OCI-LY1 (cell line): ENCODE data around the gene CXCL14.

ENCODE experiments used
- H2AFZ ChIP-seq: fragments of 200-600 bp; sonication (generic), shearing (Covaris generic); 2 replicates; pipeline ENCODE4 v1.6.0; 2014; ENCODE audit warnings: antibody characterized with exemption, mild to moderate bottlenecking, low read length
- H3F3A ChIP-seq: fragments of 200-600 bp; sonication (generic), shearing (Covaris generic); 2 replicates; pipeline ENCODE4 v1.6.0; 2014; ENCODE audit warnings: mild to moderate bottlenecking, antibody characterized with exemption, low read length, moderate library complexity; ENCODE audit not compliant: insufficient read depth
- H3K27ac ChIP-seq: fragments of 200-600 bp; sonication (generic); 2 replicates; pipeline ENCODE4 v1.5.1; 2014; ENCODE audit warnings: low read length, mixed run types, mild to moderate bottlenecking, low read depth; ENCODE audit not compliant: poor library complexity, severe bottlenecking
- H3K27me3 ChIP-seq: fragments of 200-600 bp; sonication (generic); 2 replicates; pipeline ENCODE4 v1.6.0; 2014; ENCODE audit warnings: antibody characterized with exemption, mild to moderate bottlenecking, low read length, moderate library complexity; ENCODE audit not compliant: insufficient read depth
- H3K36me3 ChIP-seq: fragments of 200-600 bp; sonication (generic); 2 replicates; pipeline ENCODE4 v1.6.1; 2014; ENCODE audit warnings: mild to moderate bottlenecking, antibody characterized with exemption, low read length, moderate library complexity, mixed read lengths; ENCODE audit not compliant: insufficient read depth
- H3K4me1 ChIP-seq: fragments of 200-600 bp; sonication (generic); 2 replicates; pipeline ENCODE4 v1.5.1; 2014; ENCODE audit warnings: mild to moderate bottlenecking, low read length, moderate library complexity; ENCODE audit not compliant: insufficient read depth, severe bottlenecking
- H3K4me2 ChIP-seq: fragments of 200-600 bp; sonication (generic), shearing (Covaris generic); 2 replicates; pipeline ENCODE4 v1.6.1; 2014; ENCODE audit warnings: low read length
- H3K4me3 ChIP-seq: fragments of 200-600 bp; sonication (generic); 2 replicates; pipeline ENCODE4 v1.5.1; 2014; ENCODE audit warnings: low read length, low read depth, mild to moderate bottlenecking, mixed read lengths; ENCODE audit not compliant: poor library complexity, severe bottlenecking
- H3K79me2 ChIP-seq: fragments of 200-600 bp; shearing (Covaris generic); 2 replicates; pipeline ENCODE4 v1.6.1; 2016; ENCODE audit warnings: mixed run types, low read length, mixed read lengths; ENCODE audit not compliant: insufficient read depth
- H3K9ac ChIP-seq: fragments of 200-600 bp; sonication (generic), shearing (Covaris generic); 2 replicates; pipeline ENCODE4 v1.6.1; 2014; ENCODE audit warnings: mild to moderate bottlenecking, low read length, mixed read lengths
- H3K9me2 ChIP-seq: fragments of 200-600 bp; sonication (generic), shearing (Covaris generic); 2 replicates; pipeline ENCODE4 v1.6.1; 2014; ENCODE audit warnings: low read depth, mild to moderate bottlenecking, low read length, mixed read lengths
- H3K9me3 ChIP-seq: fragments of 200-600 bp; shearing (Covaris generic); 2 replicates; pipeline ENCODE4 v1.6.1; 2014; ENCODE audit warnings: low read length, mixed read lengths
- H4K20me1 ChIP-seq: fragments of 200-600 bp; sonication (generic), shearing (Covaris generic); 2 replicates; pipeline ENCODE4 v1.6.0; 2016; ENCODE audit warnings: mild to moderate bottlenecking, low read length; ENCODE audit not compliant: insufficient read depth
- EZH2 ChIP-seq: fragments of 200-600 bp; sonication (generic), shearing (Covaris generic); IDR thresholded peaks from 2 replicates; pipeline ENCODE4 v1.8.0; 2017; ENCODE audit warnings: borderline replicate concordance, mixed run types, mild to moderate bottlenecking, antibody characterized with exemption, low read length, moderate library complexity, mixed read lengths
- TF ChIP-seq, protein P1 (sequence below): fragments of 200-600 bp; sonication (generic), shearing (Covaris generic); IDR thresholded peaks from 2 replicates; pipeline ENCODE4 v1.5.1; 2017; ENCODE audit warnings: mild to moderate bottlenecking, antibody characterized with exemption, low read length, moderate library complexity, mixed read lengths

CXCL14 gene

DNA sequence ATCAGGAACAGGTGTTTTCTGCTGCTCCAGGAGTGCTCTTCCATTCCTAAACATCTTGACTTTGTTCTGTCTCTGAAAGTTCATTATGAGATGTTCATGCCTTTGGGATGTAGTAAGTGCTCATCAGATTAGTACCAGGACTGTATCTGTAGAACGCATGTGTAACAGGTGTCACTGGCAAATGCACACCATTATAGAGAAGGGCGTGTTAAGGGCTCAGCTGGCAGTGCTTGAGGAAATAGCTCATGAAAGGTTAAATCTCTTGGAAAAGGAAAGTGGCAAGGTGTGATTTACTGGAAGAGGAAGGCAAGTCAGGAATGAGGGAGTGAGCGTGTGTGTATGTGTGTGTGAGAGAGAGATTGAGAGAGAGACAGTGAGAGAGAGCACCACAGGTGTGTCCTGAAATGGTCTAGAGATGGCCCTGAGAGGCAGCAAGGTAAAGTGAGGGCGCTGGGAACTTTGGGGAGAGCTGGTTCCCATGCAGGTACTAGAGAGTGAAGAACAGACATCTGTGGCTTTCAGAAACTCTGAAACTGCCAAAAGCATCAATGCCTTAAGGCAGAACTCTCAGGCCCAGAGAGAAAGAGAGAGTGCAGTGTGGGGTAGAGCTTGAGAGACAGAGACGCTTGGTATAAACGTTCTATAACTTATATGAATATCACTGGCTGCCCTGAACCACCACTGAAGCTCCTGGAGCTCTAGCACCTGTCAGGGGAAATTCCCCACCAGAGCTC is 13.7 kb upstream of the CXCL14 start:
- no peak overlapping the region for H3K9ac ChIP-seq
- no peak overlapping the region for H3K4me2 ChIP-seq
- H2AFZ ChIP-seq: no peak overlapping the region
- H4K20me1 ChIP-seq: no peaks in the 10 kb centered on the region
- H3K27me3 ChIP-seq: peaks cover 4% of the 10 kb centered on the region
- no peaks in the 10 kb centered on the region for H3K9me3 ChIP-seq
- no peak overlapping the region for H3K27ac ChIP-seq
- TF ChIP-seq EZH2: no peak
- TF ChIP-seq, protein P1, sequence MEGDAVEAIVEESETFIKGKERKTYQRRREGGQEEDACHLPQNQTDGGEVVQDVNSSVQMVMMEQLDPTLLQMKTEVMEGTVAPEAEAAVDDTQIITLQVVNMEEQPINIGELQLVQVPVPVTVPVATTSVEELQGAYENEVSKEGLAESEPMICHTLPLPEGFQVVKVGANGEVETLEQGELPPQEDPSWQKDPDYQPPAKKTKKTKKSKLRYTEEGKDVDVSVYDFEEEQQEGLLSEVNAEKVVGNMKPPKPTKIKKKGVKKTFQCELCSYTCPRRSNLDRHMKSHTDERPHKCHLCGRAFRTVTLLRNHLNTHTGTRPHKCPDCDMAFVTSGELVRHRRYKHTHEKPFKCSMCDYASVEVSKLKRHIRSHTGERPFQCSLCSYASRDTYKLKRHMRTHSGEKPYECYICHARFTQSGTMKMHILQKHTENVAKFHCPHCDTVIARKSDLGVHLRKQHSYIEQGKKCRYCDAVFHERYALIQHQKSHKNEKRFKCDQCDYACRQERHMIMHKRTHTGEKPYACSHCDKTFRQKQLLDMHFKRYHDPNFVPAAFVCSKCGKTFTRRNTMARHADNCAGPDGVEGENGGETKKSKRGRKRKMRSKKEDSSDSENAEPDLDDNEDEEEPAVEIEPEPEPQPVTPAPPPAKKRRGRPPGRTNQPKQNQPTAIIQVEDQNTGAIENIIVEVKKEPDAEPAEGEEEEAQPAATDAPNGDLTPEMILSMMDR: no peak
- H3F3A ChIP-seq: no peaks in the 10 kb centered on the region
- no peaks in the 10 kb centered on the region for H3K4me1 ChIP-seq
- H3K79me2 ChIP-seq: no peaks in the 10 kb centered on the region
- H3K4me3 ChIP-seq: no peak overlapping the region
- H3K9me2 ChIP-seq: no peaks in the 10 kb centered on the region
- no peaks in the 10 kb centered on the region for H3K36me3 ChIP-seq

GRCh38 chr5:135591277-135591676 is 12.5 kb upstream of the CXCL14 start:
- Histone ChIP-seq H2AFZ (no peak overlapping the region), H3F3A (no peaks in the 10 kb centered on the region), H3K27me3 (peaks cover 4% of the 10 kb centered on the region)

DNA sequence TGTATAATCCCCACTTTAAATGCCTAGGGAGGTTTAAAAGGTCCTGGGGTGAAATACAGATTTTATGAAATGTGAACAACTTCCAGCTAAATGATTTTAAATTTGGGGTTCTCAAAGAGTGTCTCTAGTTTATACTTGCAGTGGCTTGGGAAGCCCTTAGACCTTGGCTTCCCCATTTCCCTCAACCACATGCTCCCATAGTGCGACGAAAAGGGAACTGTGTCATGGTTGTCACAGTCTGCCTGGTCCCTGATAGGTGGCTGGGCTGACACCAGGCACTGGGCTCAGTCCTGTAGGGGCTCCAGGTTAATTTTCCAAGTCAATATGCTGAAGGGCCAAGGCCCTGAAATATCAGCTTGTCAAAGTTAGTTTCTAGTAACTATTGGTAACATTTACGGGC is 10.4 kb upstream of the CXCL14 start:
- no peak overlapping the region for H3K9ac ChIP-seq
- no peaks in the 10 kb centered on the region for H3K36me3 ChIP-seq
- H3K9me2 ChIP-seq: no peaks in the 10 kb centered on the region
- no peak overlapping the region for H3K27ac ChIP-seq
- no peaks in the 10 kb centered on the region for H3F3A ChIP-seq
- H3K4me2 ChIP-seq: no peak overlapping the region
- H3K4me1 ChIP-seq: no peaks in the 10 kb centered on the region
- no peak overlapping the region for H3K4me3 ChIP-seq
- H3K79me2 ChIP-seq: no peaks in the 10 kb centered on the region
- no peaks in the 10 kb centered on the region for H4K20me1 ChIP-seq
- H2AFZ ChIP-seq: no peak overlapping the region
- TF ChIP-seq EZH2: no peak
- TF ChIP-seq, protein P1: no peak
- no peaks in the 10 kb centered on the region for H3K27me3 ChIP-seq
- no peaks in the 10 kb centered on the region for H3K9me3 ChIP-seq

More at GRCh38 chr5:135591277-135591676, 12.5 kb upstream of the CXCL14 start:
- Histone ChIP-seq H3K9ac (no peak overlapping the region), H3K9me2 (no peaks in the 10 kb centered on the region), H3K9me3 (no peaks in the 10 kb centered on the region), H3K27ac (no peak overlapping the region), H3K4me3 (no peak overlapping the region), H4K20me1 (no peaks in the 10 kb centered on the region), H3K4me2 (no peak overlapping the region), H3K79me2 (no peaks in the 10 kb centered on the region), H3K4me1 (no peaks in the 10 kb centered on the region), H3K36me3 (no peaks in the 10 kb centered on the region)
- TF ChIP-seq, protein P1: no peak
